Testis (tissue), 2 donors: ENCODE results near the gene TAAR2.

Source experiments
- POLR2A ChIP-seq: fragments of 450-650 bp; IDR thresholded peaks from one replicate; pipeline ENCODE4 v1.6.1; 2017; ENCODE audit warnings: antibody characterized with exemption, mild to moderate bottlenecking, moderate library complexity
- TF ChIP-seq, protein P1 (sequence below), 3 experiments: fragments of 450-650 bp in 2 of 3; fragments of 200-600 bp in 1 of 3; sonication (generic) in 1 of 3; IDR thresholded peaks; one replicate each; pipeline ENCODE4 v1.5.1; 2016 to 2019; ENCODE audit warnings: antibody characterized with exemption in 3 of 3, mild to moderate bottlenecking in 2 of 3, moderate library complexity in 1 of 3

- TF ChIP-seq, protein P1, sequence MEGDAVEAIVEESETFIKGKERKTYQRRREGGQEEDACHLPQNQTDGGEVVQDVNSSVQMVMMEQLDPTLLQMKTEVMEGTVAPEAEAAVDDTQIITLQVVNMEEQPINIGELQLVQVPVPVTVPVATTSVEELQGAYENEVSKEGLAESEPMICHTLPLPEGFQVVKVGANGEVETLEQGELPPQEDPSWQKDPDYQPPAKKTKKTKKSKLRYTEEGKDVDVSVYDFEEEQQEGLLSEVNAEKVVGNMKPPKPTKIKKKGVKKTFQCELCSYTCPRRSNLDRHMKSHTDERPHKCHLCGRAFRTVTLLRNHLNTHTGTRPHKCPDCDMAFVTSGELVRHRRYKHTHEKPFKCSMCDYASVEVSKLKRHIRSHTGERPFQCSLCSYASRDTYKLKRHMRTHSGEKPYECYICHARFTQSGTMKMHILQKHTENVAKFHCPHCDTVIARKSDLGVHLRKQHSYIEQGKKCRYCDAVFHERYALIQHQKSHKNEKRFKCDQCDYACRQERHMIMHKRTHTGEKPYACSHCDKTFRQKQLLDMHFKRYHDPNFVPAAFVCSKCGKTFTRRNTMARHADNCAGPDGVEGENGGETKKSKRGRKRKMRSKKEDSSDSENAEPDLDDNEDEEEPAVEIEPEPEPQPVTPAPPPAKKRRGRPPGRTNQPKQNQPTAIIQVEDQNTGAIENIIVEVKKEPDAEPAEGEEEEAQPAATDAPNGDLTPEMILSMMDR (IDR thresholded peaks at IDR 0.05), result no peak
- TF ChIP-seq POLR2A, result no peak
Measured at GRCh38 chr6:132584698-132585097, 39.4 kb downstream of the TAAR2 start.
